K562 (cell line): ENCODE results near the gene GEMIN4. TPM values are rescaled to one million over a fixed set of nuclear protein-coding genes. Genes with fewer than 3 reads are reported as not detected.

ENCODE experiments used
- DNMT1 ChIP-seq: fragments of 450-650 bp; IDR thresholded peaks from 2 replicates; pipeline ENCODE4 v1.6.1; 2016; ENCODE audit warnings: antibody characterized with exemption, mild to moderate bottlenecking
- FOXA1 ChIP-seq: fragments of 450-650 bp; IDR thresholded peaks from 2 replicates; pipeline ENCODE4 v1.6.1; 2016; ENCODE audit warnings: mild to moderate bottlenecking, borderline replicate concordance
- FOXJ3 ChIP-seq: sonication (generic); formaldehyde crosslinking; IDR thresholded peaks from 2 replicates; pipeline ENCODE4 v1.4.0; 2020; ENCODE audit warnings: mild to moderate bottlenecking, missing genetic modification reagents
- KAT2B ChIP-seq: IDR thresholded peaks from one replicate; pipeline ENCODE4 v1.6.1; 2012; ENCODE audit warnings: low read depth, mild to moderate bottlenecking, control low read depth, inconsistent platforms, low read length, moderate library complexity
- MTA1 ChIP-seq: fragments of 450-650 bp; IDR thresholded peaks from 2 replicates; pipeline ENCODE4 v1.6.1; 2017; ENCODE audit warnings: borderline replicate concordance
- PURB ChIP-seq: sonication (generic); formaldehyde crosslinking; IDR thresholded peaks from 2 replicates; pipeline ENCODE4 v1.9.0; 2021; ENCODE audit warnings: low read depth, mild to moderate bottlenecking, missing genetic modification reagents
- RNF2 ChIP-seq: sonication (generic); IDR thresholded peaks from 2 replicates; pipeline ENCODE4 v1.6.1; 2016
- VEZF1 ChIP-seq: fragments of 200-800 bp; sonication (Bioruptor generic); IDR thresholded peaks from 2 replicates; pipeline ENCODE4 v1.6.1; 2017; ENCODE audit warnings: missing genetic modification characterization, missing compliant biosample characterization
- ZFP30 ChIP-seq: fragments of 250-450 bp; sonication (Bioruptor Pico); IDR thresholded peaks from 2 replicates; pipeline ENCODE4 v1.8.0; 2022; ENCODE audit warnings: moderate library complexity, mild to moderate bottlenecking, inconsistent platforms, borderline replicate concordance
- ZFPM2 ChIP-seq: fragments of 250-450 bp; sonication (Bioruptor Pico); IDR thresholded peaks from 2 replicates; pipeline ENCODE4 v1.5.1; 2022; ENCODE audit warnings: mild to moderate bottlenecking
- ZNF184 ChIP-seq: sonication (generic); formaldehyde crosslinking; IDR thresholded peaks from 2 replicates; pipeline ENCODE4 v1.5.0; 2020; ENCODE audit warnings: missing genetic modification reagents
- polyA plus RNA-seq, 8 experiments: library from polyadenylated mRNA; depleted of rRNA in 4 of 8; stranded (reverse) in 5 of 8; unstranded in 3 of 8; fragments of >200 nt; fragmentation: Nextera tagmentation in 2 of 8; fragmentation: Illumina TruSeq in 1 of 8; extraction: Ambion mirVana in 2 of 8; extraction: Trizol in 1 of 8; gene quantifications; 2 replicates each; pipeline versions ENCODE4 v1.2.1 to v1.2.3, GENCODE V29; 2011 to 2014; ENCODE audit warnings: inconsistent platforms in 1 of 8, missing spikeins in 1 of 8
- total RNA-seq, 7 experiments: library from RNA; depleted of rRNA in 6 of 7; stranded (reverse); fragments of >200 nt in 6 of 7; fragmentation: Illumina TruSeq in 2 of 7; extraction: Trizol in 2 of 7; gene quantifications; 2 replicates each; pipeline versions ENCODE4 v1.2.1 to v1.2.3, GENCODE V29; 2011 to 2021; ENCODE audit warnings: low replicate concordance in 1 of 7
- TF ChIP-seq, protein P1 (sequence below): fragments of 150-350 bp; IDR thresholded peaks from 2 replicates; pipeline ENCODE4 v1.6.1; 2014; ENCODE audit warnings: low read depth, mild to moderate bottlenecking, low read length, borderline replicate concordance
- TF ChIP-seq, protein P2 (sequence below): IDR thresholded peaks from 2 replicates; pipeline ENCODE4 v1.6.1; 2011; ENCODE audit warnings: borderline replicate concordance, low read depth, mild to moderate bottlenecking, moderate library complexity, low read length; ENCODE audit not compliant: insufficient read depth, poor library complexity, severe bottlenecking
- TF ChIP-seq, protein P3 (sequence below): fragments of 200-800 bp; sonication (Bioruptor generic); IDR thresholded peaks from 2 replicates; pipeline ENCODE4 v1.6.1; 2016; ENCODE audit warnings: missing genetic modification characterization, missing compliant biosample characterization

Gene GEMIN4
- total and polyA plus RNA-seq, 9 of the 15 experiments (the other 6 are each of a cell fraction or from before 2014, with no cell fraction given): 1.8 to 42.5 (median 10.8) TPM

DNA sequence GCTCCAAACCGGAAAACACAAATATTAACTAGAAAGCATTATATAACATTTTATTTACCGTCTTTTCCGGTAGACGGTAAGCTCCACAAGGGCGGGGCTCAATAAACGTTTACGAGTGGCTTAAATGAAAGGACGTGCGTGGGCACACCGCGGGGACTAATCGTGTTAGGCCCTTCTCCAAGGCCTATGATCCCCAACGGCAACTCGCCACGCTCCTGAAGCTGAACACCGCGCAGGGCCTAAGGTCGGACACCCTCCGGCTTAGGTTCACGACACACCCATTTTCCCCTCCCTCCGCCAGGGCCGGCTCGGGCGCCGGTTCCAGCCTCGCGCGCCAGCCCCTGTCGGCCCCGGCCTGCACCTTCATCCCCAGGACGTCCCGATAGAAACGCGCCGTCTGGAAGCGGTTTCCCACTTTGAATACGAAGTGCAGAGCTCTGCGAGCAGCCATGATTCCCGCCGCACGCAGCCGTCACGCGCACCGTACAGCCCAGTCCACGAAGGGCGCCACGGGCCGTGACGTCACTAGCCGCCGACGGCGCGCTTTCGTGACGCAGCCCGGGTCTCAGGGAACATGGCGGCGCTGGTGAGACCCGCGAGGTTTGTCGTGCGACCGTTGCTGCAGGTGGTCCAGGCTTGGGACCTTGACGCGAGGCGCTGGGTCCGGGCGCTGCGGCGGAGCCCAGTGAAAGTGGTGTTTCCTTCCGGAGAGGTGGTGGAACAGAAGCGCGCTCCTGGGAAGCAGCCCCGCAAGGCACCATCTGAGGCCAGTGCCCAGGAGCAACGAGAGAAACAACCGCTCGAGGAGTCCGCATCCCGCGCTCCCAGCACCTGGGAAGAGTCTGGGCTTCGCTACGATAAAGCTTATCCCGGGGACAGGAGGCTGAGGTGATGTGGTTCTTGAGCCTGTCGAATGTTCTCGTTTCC is 30.0 kb upstream of the GEMIN4 start, which contains the start of the genes GLOD4 and MRM3 (continued):
- TF ChIP-seq, protein P1, sequence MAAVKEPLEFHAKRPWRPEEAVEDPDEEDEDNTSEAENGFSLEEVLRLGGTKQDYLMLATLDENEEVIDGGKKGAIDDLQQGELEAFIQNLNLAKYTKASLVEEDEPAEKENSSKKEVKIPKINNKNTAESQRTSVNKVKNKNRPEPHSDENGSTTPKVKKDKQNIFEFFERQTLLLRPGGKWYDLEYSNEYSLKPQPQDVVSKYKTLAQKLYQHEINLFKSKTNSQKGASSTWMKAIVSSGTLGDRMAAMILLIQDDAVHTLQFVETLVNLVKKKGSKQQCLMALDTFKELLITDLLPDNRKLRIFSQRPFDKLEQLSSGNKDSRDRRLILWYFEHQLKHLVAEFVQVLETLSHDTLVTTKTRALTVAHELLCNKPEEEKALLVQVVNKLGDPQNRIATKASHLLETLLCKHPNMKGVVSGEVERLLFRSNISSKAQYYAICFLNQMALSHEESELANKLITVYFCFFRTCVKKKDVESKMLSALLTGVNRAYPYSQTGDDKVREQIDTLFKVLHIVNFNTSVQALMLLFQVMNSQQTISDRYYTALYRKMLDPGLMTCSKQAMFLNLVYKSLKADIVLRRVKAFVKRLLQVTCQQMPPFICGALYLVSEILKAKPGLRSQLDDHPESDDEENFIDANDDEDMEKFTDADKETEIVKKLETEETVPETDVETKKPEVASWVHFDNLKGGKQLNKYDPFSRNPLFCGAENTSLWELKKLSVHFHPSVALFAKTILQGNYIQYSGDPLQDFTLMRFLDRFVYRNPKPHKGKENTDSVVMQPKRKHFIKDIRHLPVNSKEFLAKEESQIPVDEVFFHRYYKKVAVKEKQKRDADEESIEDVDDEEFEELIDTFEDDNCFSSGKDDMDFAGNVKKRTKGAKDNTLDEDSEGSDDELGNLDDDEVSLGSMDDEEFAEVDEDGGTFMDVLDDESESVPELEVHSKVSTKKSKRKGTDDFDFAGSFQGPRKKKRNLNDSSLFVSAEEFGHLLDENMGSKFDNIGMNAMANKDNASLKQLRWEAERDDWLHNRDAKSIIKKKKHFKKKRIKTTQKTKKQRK: no peak
- TF ChIP-seq DNMT1 (no peak), FOXJ3 (CRISPR knock-in tag) (no peak), PURB (CRISPR knock-in tag) (0 out of 2 replicates have a peak, but pooled peaks have one; percentile 65), VEZF1 (CRISPR knock-in tag) (no peak), RNF2 (0 out of 2 replicates have a peak, but pooled peaks have one; percentile 35), MTA1 (peak; percentile 99), FOXA1 (no peak), ZFPM2 (CRISPR knock-in tag) (no peak), ZNF184 (CRISPR knock-in tag) (no peak), ZFP30 (CRISPR knock-in tag) (no peak), KAT2B (no peak)
- TF ChIP-seq, protein P2, sequence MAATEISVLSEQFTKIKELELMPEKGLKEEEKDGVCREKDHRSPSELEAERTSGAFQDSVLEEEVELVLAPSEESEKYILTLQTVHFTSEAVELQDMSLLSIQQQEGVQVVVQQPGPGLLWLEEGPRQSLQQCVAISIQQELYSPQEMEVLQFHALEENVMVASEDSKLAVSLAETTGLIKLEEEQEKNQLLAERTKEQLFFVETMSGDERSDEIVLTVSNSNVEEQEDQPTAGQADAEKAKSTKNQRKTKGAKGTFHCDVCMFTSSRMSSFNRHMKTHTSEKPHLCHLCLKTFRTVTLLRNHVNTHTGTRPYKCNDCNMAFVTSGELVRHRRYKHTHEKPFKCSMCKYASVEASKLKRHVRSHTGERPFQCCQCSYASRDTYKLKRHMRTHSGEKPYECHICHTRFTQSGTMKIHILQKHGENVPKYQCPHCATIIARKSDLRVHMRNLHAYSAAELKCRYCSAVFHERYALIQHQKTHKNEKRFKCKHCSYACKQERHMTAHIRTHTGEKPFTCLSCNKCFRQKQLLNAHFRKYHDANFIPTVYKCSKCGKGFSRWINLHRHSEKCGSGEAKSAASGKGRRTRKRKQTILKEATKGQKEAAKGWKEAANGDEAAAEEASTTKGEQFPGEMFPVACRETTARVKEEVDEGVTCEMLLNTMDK: no peak
- TF ChIP-seq, protein P3, sequence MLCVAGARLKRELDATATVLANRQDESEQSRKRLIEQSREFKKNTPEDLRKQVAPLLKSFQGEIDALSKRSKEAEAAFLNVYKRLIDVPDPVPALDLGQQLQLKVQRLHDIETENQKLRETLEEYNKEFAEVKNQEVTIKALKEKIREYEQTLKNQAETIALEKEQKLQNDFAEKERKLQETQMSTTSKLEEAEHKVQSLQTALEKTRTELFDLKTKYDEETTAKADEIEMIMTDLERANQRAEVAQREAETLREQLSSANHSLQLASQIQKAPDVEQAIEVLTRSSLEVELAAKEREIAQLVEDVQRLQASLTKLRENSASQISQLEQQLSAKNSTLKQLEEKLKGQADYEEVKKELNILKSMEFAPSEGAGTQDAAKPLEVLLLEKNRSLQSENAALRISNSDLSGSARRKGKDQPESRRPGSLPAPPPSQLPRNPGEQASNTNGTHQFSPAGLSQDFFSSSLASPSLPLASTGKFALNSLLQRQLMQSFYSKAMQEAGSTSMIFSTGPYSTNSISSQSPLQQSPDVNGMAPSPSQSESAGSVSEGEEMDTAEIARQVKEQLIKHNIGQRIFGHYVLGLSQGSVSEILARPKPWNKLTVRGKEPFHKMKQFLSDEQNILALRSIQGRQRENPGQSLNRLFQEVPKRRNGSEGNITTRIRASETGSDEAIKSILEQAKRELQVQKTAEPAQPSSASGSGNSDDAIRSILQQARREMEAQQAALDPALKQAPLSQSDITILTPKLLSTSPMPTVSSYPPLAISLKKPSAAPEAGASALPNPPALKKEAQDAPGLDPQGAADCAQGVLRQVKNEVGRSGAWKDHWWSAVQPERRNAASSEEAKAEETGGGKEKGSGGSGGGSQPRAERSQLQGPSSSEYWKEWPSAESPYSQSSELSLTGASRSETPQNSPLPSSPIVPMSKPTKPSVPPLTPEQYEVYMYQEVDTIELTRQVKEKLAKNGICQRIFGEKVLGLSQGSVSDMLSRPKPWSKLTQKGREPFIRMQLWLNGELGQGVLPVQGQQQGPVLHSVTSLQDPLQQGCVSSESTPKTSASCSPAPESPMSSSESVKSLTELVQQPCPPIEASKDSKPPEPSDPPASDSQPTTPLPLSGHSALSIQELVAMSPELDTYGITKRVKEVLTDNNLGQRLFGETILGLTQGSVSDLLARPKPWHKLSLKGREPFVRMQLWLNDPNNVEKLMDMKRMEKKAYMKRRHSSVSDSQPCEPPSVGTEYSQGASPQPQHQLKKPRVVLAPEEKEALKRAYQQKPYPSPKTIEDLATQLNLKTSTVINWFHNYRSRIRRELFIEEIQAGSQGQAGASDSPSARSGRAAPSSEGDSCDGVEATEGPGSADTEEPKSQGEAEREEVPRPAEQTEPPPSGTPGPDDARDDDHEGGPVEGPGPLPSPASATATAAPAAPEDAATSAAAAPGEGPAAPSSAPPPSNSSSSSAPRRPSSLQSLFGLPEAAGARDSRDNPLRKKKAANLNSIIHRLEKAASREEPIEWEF: no peak
